Smooth muscle cell (in vitro differentiated cells): ENCODE results near the gene CNTD1. TPM values are rescaled to one million over a fixed set of nuclear protein-coding genes. Genes with fewer than 3 reads are reported as not detected.
A peak's percentile ranks its signal among the peaks of the same experiment; 100 is the strongest.

Source experiments
- DNase-seq: peaks from one replicate; lab custom pipeline; 2025; ENCODE audit not compliant: unreplicated experiment; lab: John Stamatoyannopoulos, UW
- H2AFZ ChIP-seq: fragments of 200-600 bp; sonication (generic); 2 replicates; pipeline ENCODE4 v1.6.0; 2016; ENCODE audit warnings: antibody characterized with exemption, low read depth, mild to moderate bottlenecking
- H3F3A ChIP-seq: fragments of 200-600 bp; sonication (generic); 2 replicates; pipeline ENCODE4 v1.6.0; 2017; ENCODE audit warnings: antibody characterized with exemption, low read depth
- H3K27ac ChIP-seq: fragments of 200-600 bp; sonication (generic); 2 replicates; pipeline ENCODE4 v1.5.1; 2016; ENCODE audit warnings: low read depth, mild to moderate bottlenecking
- H3K27me3 ChIP-seq: fragments of 200-600 bp; sonication (generic); 2 replicates; pipeline ENCODE4 v1.6.1; 2016; ENCODE audit warnings: low read depth, mild to moderate bottlenecking
- H3K36me3 ChIP-seq: fragments of 200-600 bp; sonication (generic); 2 replicates; pipeline ENCODE4 v1.5.1; 2016; ENCODE audit warnings: low read depth
- H3K4me1 ChIP-seq: fragments of 200-600 bp; sonication (generic); 2 replicates; pipeline ENCODE4 v1.5.1; 2016; ENCODE audit warnings: low read depth
- H3K4me2 ChIP-seq: fragments of 200-600 bp; sonication (generic); 2 replicates; pipeline ENCODE4 v1.6.0; 2016; ENCODE audit warnings: mild to moderate bottlenecking
- H3K4me3 ChIP-seq: fragments of 200-600 bp; sonication (generic); 2 replicates; pipeline ENCODE4 v1.5.1; 2016; ENCODE audit warnings: mild to moderate bottlenecking
- H3K79me2 ChIP-seq: fragments of 200-600 bp; sonication (generic); 2 replicates; pipeline ENCODE4 v1.6.0; 2016; ENCODE audit warnings: low read depth, mild to moderate bottlenecking
- H3K9ac ChIP-seq: fragments of 200-600 bp; sonication (generic); 2 replicates; pipeline ENCODE4 v1.6.0; 2016; ENCODE audit warnings: low read depth
- H3K9me3 ChIP-seq: fragments of 200-600 bp; sonication (generic); replicated peaks from 2 replicates; pipeline ENCODE4 v1.5.1; 2016; ENCODE audit warnings: low read depth
- H4K20me1 ChIP-seq: fragments of 200-600 bp; sonication (generic); 2 replicates; pipeline ENCODE4 v1.6.0; 2016; ENCODE audit warnings: low read depth
- CTCF ChIP-seq: fragments of 200-600 bp; sonication (generic); IDR thresholded peaks from 2 replicates; pipeline ENCODE4 v1.5.1; 2017; ENCODE audit warnings: borderline replicate concordance, mild to moderate bottlenecking, antibody characterized with exemption; ENCODE audit not compliant: insufficient read depth, poor library complexity, severe bottlenecking
- WGBS: methylation state at CpG from one replicate; pipeline ENCODE4 v1.1.7; 2016; ENCODE audit warnings: low lambda C conversion rate; 5-methylcytosine and 5-hydroxymethylcytosine counted together
- polyA plus RNA-seq: library from polyadenylated mRNA; unstranded; fragments of >200 nt; fragmentation: Nextera tagmentation; extraction: Ambion mirVana; gene quantifications from 2 replicates; pipeline ENCODE4 v1.2.1, GENCODE V29; 2016
- total RNA-seq: library from RNA; depleted of rRNA; stranded (reverse); fragments of >200 nt; gene quantifications from 2 replicates; pipeline ENCODE4 v1.2.3, GENCODE V29; 2014

The CNTD1 gene
- total and polyA plus RNA-seq, 2 experiments from 2014 or later: 0.17 TPM; not detected in 1

DNA sequence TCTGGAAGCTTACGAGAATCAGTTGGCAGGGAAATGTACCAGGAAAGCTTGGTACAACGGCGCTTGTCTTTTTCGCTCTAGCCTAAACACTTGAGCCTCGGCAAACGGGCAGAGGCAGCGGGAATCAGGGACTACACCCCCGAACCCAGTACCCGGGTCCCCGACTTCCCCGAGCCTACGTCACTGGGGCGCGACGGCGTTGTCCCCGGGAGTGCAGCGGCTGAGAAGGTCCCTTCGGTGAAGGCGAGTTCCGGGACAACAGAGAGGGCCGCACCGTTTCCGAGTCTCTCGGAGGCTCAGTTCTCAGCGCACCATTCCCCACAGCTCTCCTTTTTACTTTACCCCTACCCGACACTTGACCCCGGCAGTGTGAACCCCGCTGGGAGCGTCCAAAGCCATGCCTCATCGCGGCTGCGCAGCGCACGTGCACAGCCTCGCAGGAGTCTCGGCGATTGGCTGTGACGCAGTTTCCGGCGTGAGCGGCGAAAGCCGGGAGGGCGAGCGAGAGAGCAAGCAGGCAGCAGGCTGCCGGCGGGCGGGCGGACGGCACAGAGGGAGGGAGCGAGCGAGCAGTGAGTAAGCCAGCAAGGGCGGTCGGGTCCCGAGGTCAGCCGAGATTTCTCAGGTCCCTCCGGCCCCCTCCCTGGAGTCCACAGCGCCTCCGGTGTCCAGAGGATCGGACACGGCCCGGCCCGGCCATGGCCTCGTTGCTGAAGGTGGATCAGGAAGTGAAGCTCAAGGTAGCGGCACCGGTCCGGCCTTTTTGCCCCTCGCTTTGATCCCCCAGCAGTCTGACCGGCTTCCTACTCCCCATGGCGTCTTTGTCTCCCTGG is 34.5 kb downstream of the CNTD1 start, which contains the start of gene PSME3:
PSME3 (plus strand) TSS at position 464 of the 833 bp plus-strand sequence; CDS start at position 699, 235 bp downstream.
- H3K36me3 ChIP-seq: no peaks in the 10 kb centered on the region
- H3K9me3 ChIP-seq: no peaks in the 10 kb centered on the region
- peaks cover 29% of the 10 kb centered on the region for H3K79me2 ChIP-seq
- DNase-seq: peak; percentile 86
- peak within 1 kb of the TSS; percentile 88 for H3K4me3 ChIP-seq
- H3K27me3 ChIP-seq: peaks cover 12% of the 10 kb centered on the region
- peaks cover 12% of the 10 kb centered on the region for H3K4me1 ChIP-seq
- peak within 1 kb of the TSS; percentile 97 for H2AFZ ChIP-seq
- H3K27ac ChIP-seq: peak within 1 kb of the TSS; percentile 76
- peak within 1 kb of the TSS; percentile 84 for H3K4me2 ChIP-seq
- H3F3A ChIP-seq: no peaks in the 10 kb centered on the region
- 1% methylated on average over 65 of the region's 71 CpGs for WGBS
- TF ChIP-seq CTCF: no peak
- peak within 1 kb of the TSS; percentile 95 for H3K9ac ChIP-seq
- no peaks in the 10 kb centered on the region for H4K20me1 ChIP-seq

- no peak for TF ChIP-seq CTCF
- Histone ChIP-seq H4K20me1 (no peaks in the 10 kb centered on the region), H3K4me2 (peak overlapping the region; percentile 84), H2AFZ (peak overlapping the region; percentile 97), H3K79me2 (peaks cover 29% of the 10 kb centered on the region), H3K36me3 (no peaks in the 10 kb centered on the region), H3K4me1 (peaks cover 12% of the 10 kb centered on the region), H3K27me3 (peaks cover 5% of the 10 kb centered on the region), H3K9me3 (no peaks in the 10 kb centered on the region), H3F3A (no peaks in the 10 kb centered on the region), H3K9ac (peak overlapping the region; percentile 95), H3K4me3 (peak overlapping the region; percentile 88), H3K27ac (peak overlapping the region; percentile 76)
- DNase-seq: no peak
- 9% methylated on average over 18 of the region's 18 CpGs for WGBS
Measured at GRCh38 chr17:42833767-42834422, 35.2 kb downstream of the CNTD1 start.

- peaks cover 29% of the 10 kb centered on the region for H3K79me2 ChIP-seq
Measured at GRCh38 chr17:42835732-42836131, 37.1 kb downstream of the CNTD1 start.

More at GRCh38 chr17:42835732-42836131, 37.1 kb downstream of the CNTD1 start:
- H2AFZ ChIP-seq: no peak overlapping the region
- peaks cover 12% of the 10 kb centered on the region for H3K4me1 ChIP-seq
- no peaks in the 10 kb centered on the region for H3K36me3 ChIP-seq
- no peak for TF ChIP-seq CTCF
- H3K9ac ChIP-seq: no peak overlapping the region
- H3K4me3 ChIP-seq: no peak overlapping the region
- no peak for DNase-seq
- H3F3A ChIP-seq: no peaks in the 10 kb centered on the region
- H3K27me3 ChIP-seq: no peaks in the 10 kb centered on the region
- no peak overlapping the region for H3K4me2 ChIP-seq
- H3K27ac ChIP-seq: no peak overlapping the region
- no peaks in the 10 kb centered on the region for H3K9me3 ChIP-seq
- H4K20me1 ChIP-seq: no peaks in the 10 kb centered on the region
- over 99% methylated on average over 6 of the region's 6 CpGs for WGBS
